ENCODE results near the gene ACADM. TPM values are rescaled to one million over a fixed set of nuclear protein-coding genes. Genes with fewer than 3 reads are reported as not detected.

The ACADM gene
- total RNA-seq, 1 donor from 2014 or later, result 9.8 TPM

GRCh38 chr1:75707191-75707590 is 17.3 kb upstream of the ACADM start:
- H3K4me1 ChIP-seq, result no peaks in the 10 kb centered on the region
- no peaks in the 10 kb centered on the region for H3K36me3 ChIP-seq
- DNase-seq (ENCODE audit: low spot score in 2 of 2), result no peak
- no peaks in the 10 kb centered on the region for H3K27me3 ChIP-seq
- no peak overlapping the region for H3K4me3 ChIP-seq
- no peaks in the 10 kb centered on the region for H3K9me3 ChIP-seq
- no peak overlapping the region for H3K27ac ChIP-seq
- TF ChIP-seq CTCF (IDR thresholded peaks at IDR 0.05), result no peak
- intact Hi-C loops (cut with DNase I), result no loop called here

GRCh38 chr1:75708910-75709309 is 15.6 kb upstream of the ACADM start:
- no peaks in the 10 kb centered on the region for H3K27me3 ChIP-seq
- H3K4me3 ChIP-seq, result no peak overlapping the region
- no peaks in the 10 kb centered on the region for H3K36me3 ChIP-seq
- no peak for TF ChIP-seq CTCF (IDR thresholded peaks at IDR 0.05)
- no peak for DNase-seq (ENCODE audit: low spot score in 2 of 2)
- no peaks in the 10 kb centered on the region for H3K9me3 ChIP-seq
- intact Hi-C loops (cut with DNase I), result no loop called here
- peaks cover 0 to 2% of the 10 kb centered on the region in 2 donors for H3K4me1 ChIP-seq
- H3K27ac ChIP-seq, result no peak overlapping the region

GRCh38 chr1:75710832-75711231 is 13.7 kb upstream of the ACADM start:
- H3K27me3 ChIP-seq, result no peaks in the 10 kb centered on the region
- no peaks in the 10 kb centered on the region for H3K36me3 ChIP-seq
- DNase-seq (ENCODE audit: low spot score in 2 of 2), result no peak
- intact Hi-C loops (cut with DNase I), result no loop called here
- H3K9me3 ChIP-seq, result no peaks in the 10 kb centered on the region
- no peak overlapping the region for H3K4me3 ChIP-seq
- H3K27ac ChIP-seq, result no peak overlapping the region
- peaks cover 0 to 2% of the 10 kb centered on the region in 2 donors for H3K4me1 ChIP-seq
- no peak for TF ChIP-seq CTCF (IDR thresholded peaks at IDR 0.05)

GRCh38 chr1:75711846-75712245 is 12.7 kb upstream of the ACADM start:
- TF ChIP-seq CTCF (IDR thresholded peaks at IDR 0.05), result no peak
- Histone ChIP-seq H3K27ac (peak overlapping the region in 1 of 2 donors; percentile 21), H3K4me1 (peaks cover 0 to 2% of the 10 kb centered on the region in 2 donors), H3K4me3 (no peak overlapping the region), H3K9me3 (no peaks in the 10 kb centered on the region), H3K27me3 (no peaks in the 10 kb centered on the region), H3K36me3 (no peaks in the 10 kb centered on the region)
- intact Hi-C loops (cut with DNase I), result no loop called here
- DNase-seq (ENCODE audit: low spot score in 2 of 2), result no peak

GRCh38 chr1:75712306-75712705 is 12.2 kb upstream of the ACADM start:
- peaks cover 0 to 2% of the 10 kb centered on the region in 2 donors for H3K4me1 ChIP-seq
- no peak for TF ChIP-seq CTCF (IDR thresholded peaks at IDR 0.05)
- no peak overlapping the region for H3K4me3 ChIP-seq
- H3K27ac ChIP-seq, result peak overlapping the region in 1 of 2 donors; percentile 21
- intact Hi-C loops (cut with DNase I), result no loop called here
- H3K9me3 ChIP-seq, result no peaks in the 10 kb centered on the region
- no peak for DNase-seq (ENCODE audit: low spot score in 2 of 2)
- no peaks in the 10 kb centered on the region for H3K27me3 ChIP-seq
- H3K36me3 ChIP-seq, result no peaks in the 10 kb centered on the region

- Histone ChIP-seq H3K27ac (no peak overlapping the region), H3K36me3 (no peaks in the 10 kb centered on the region), H3K4me1 (no peaks in the 10 kb centered on the region), H3K9me3 (no peaks in the 10 kb centered on the region), H3K4me3 (no peak overlapping the region), H3K27me3 (no peaks in the 10 kb centered on the region)
- TF ChIP-seq CTCF (IDR thresholded peaks at IDR 0.05), result no peak
- no peak for DNase-seq (ENCODE audit: low spot score in 2 of 2)
- intact Hi-C loops (cut with DNase I), result loop anchor here (10.0 kb wide), 1 partner anchor 355 kb away; the partner anchor contains the start of gene ST6GALNAC3
These were observed 4.7 kb upstream of the ACADM start for GRCh38 chr1:75719810-75720209.

Measured in ascending aorta (tissue), 2 donors.